Spleen (tissue), 7 donors: Measurements from ENCODE around the gene STPG1.

ENCODE experiments used
- CTCF ChIP-seq, 11 experiments: fragments of 200-600 bp in 7 of 11; fragments of 450-650 bp in 4 of 11; sonication (generic) in 4 of 11; IDR thresholded peaks in 8 of 11; conservative IDR thresholded peaks in 3 of 11; 1 replicate in 7 of 11; 2 replicates in 4 of 11; pipeline versions ENCODE4 v1.4.0 to v1.8.0; 2016 to 2021; ENCODE audit warnings: antibody characterized with exemption in 11 of 11, inconsistent platforms in 4 of 11, mild to moderate bottlenecking in 1 of 11
- POLR2A ChIP-seq, 3 donors: fragments of 450-650 bp; IDR thresholded peaks; one replicate each; pipeline ENCODE4 v1.5.1; 2017; ENCODE audit warnings: antibody characterized with exemption in 3 of 3, mild to moderate bottlenecking in 1 of 3
- donor health status: DM: no; HTN: no; CAD: no; lungs with moderate emphysema.
- donor health status: DM: no; HTN: no; CAD: no.
- donor health status: DM: no; HTN: no; CAD: no.

- TF ChIP-seq CTCF (IDR thresholded peaks at IDR 0.05 in 8 of 11, conservative IDR thresholded peaks at IDR 0.05 in 3 of 11) (no peak), POLR2A (IDR thresholded peaks at IDR 0.05) (no peak)
Measured at GRCh38 chr1:24329797-24330543, 83.6 kb downstream of the STPG1 start.
